Skeletal muscle satellite cell (primary cell): ENCODE data around the gene VEGFD.
"Not testable (repeated sequence)": the region's sequence is repeated elsewhere in the genome, so short reads cannot be mapped to it uniquely, and the experiment has no call there.

Source experiments
- H3K27me3 ChIP-seq: 2 replicates; pipeline ENCODE4 v1.7.0; 2013; ENCODE audit warnings: low read length; ENCODE audit not compliant: control insufficient read depth, insufficient read depth
- H3K36me3 ChIP-seq: 2 replicates; pipeline ENCODE4 v1.7.0; 2013; ENCODE audit warnings: mild to moderate bottlenecking, control low read depth, low read length; ENCODE audit not compliant: insufficient read depth
- H3K4me1 ChIP-seq: 2 replicates; pipeline ENCODE4 v1.7.0; 2013; ENCODE audit warnings: low read length; ENCODE audit not compliant: control insufficient read depth, insufficient read depth
- H3K4me2 ChIP-seq: 2 replicates; pipeline ENCODE4 v1.7.0; 2013; ENCODE audit warnings: mild to moderate bottlenecking, low read length
- H3K4me3 ChIP-seq: 2 replicates; pipeline ENCODE4 v1.7.0; 2013; ENCODE audit warnings: low read length
- H3K9ac ChIP-seq: 2 replicates; pipeline ENCODE4 v1.7.0; 2013; ENCODE audit warnings: mild to moderate bottlenecking, low read depth, low read length, moderate library complexity
- H3K9me3 ChIP-seq: replicated peaks from 2 replicates; pipeline ENCODE4 v1.7.0; 2013; ENCODE audit warnings: mild to moderate bottlenecking, control low read depth, low read length

VEGFD gene

DNA sequence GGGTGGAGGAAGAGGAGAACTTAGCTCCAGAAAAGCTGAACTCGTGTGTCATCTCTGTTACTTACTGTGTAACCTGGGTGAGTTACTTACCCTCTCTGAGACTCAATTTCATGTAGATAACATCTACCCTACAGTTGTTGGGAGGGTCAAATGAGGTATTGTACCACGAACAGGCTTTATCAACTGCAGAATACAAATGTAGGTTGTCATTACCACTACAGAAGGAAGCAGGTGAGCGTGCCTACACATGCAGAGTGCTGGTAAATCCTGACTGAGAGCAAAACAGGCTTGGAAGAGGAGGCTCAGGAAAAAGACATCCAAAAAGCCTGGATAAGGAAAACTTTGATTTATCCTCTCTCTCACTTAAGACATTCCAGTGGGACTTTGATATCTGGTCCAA, 56.1 kb downstream of the VEGFD start:
- no peak overlapping the region for H3K4me3 ChIP-seq

DNA sequence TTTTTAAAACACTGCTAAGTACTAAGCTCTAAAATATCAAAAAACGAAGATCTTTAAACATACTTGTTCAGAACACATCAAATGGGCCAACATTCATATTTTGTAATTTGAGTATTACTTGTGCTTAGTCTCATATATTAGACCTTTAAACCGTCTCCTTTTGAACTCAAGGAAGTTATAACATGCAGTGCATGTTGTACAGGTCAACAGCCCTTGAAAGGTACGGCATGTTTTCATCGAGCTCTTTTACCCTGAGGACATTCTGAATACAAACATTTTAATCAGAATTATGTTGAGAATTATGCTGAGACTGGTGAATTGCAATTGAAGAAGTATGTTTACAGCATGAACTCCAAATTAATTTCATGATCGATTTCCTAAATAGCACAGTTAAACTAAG, 61.7 kb downstream of the VEGFD start:
- no peak overlapping the region for H3K4me2 ChIP-seq
- no peak overlapping the region for H3K4me3 ChIP-seq
- H3K36me3 ChIP-seq: peaks cover 5% of the 10 kb centered on the region
- H3K9ac ChIP-seq: no peak overlapping the region
- no peaks in the 10 kb centered on the region for H3K4me1 ChIP-seq
- no peaks in the 10 kb centered on the region for H3K27me3 ChIP-seq
- H3K9me3 ChIP-seq: no peaks in the 10 kb centered on the region

More for the DNA sequence above, 56.1 kb downstream of the VEGFD start:
- Histone ChIP-seq H3K9me3 (no peaks in the 10 kb centered on the region), H3K27me3 (no peaks in the 10 kb centered on the region), H3K9ac (no peak overlapping the region), H3K36me3 (peaks cover 10% of the 10 kb centered on the region), H3K4me1 (no peaks in the 10 kb centered on the region), H3K4me2 (no peak overlapping the region)

DNA sequence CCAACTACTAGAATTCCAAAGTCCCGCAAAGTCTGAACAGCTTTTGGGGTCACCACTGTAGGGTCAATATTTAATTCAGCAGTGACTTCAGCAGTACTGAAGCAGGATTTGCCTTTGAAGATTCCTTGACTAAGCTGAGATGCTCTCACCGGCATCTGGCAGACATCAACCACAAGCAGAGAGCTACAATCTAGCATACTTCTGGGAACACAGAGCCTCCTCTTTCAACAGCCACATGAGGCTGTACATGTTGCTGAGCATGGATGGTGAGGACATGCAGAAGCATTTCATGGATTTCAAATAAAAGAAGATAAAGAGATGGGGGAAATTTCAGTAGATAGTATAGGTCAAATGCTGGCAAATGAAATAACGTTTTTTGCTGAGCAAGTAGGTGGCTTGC, 62.1 kb downstream of the VEGFD start:
- H3K4me1 ChIP-seq: no peaks in the 10 kb centered on the region
- H3K27me3 ChIP-seq: no peaks in the 10 kb centered on the region
- no peak overlapping the region for H3K9ac ChIP-seq

GRCh38 chrX:15321447-15321846, 62.8 kb downstream of the VEGFD start:
- peaks cover 5% of the 10 kb centered on the region for H3K36me3 ChIP-seq
- H3K4me3 ChIP-seq: no peak overlapping the region
- no peaks in the 10 kb centered on the region for H3K9me3 ChIP-seq
- H3K4me2 ChIP-seq: no peak overlapping the region
- H3K4me1 ChIP-seq: no peaks in the 10 kb centered on the region
- H3K27me3 ChIP-seq: no peaks in the 10 kb centered on the region
- H3K9ac ChIP-seq: no peak overlapping the region

More for the DNA sequence above, 62.1 kb downstream of the VEGFD start:
- no peak overlapping the region for H3K4me3 ChIP-seq
- peaks cover 5% of the 10 kb centered on the region for H3K36me3 ChIP-seq
- H3K9me3 ChIP-seq: no peaks in the 10 kb centered on the region
- H3K4me2 ChIP-seq: no peak overlapping the region

- no peak overlapping the region for H3K4me3 ChIP-seq
- no peaks in the 10 kb centered on the region for H3K9me3 ChIP-seq
Measured at GRCh38 chrX:15320297-15320696, 63.9 kb downstream of the VEGFD start.

GRCh38 chrX:15319075-15319474, 65.1 kb downstream of the VEGFD start:
- Histone ChIP-seq H3K27me3 (no peaks in the 10 kb centered on the region), H3K9ac (no peak overlapping the region)

More at GRCh38 chrX:15320297-15320696, 63.9 kb downstream of the VEGFD start:
- Histone ChIP-seq H3K9ac (no peak overlapping the region), H3K36me3 (peaks cover 5% of the 10 kb centered on the region), H3K4me2 (no peak overlapping the region), H3K27me3 (no peaks in the 10 kb centered on the region), H3K4me1 (no peaks in the 10 kb centered on the region)

GRCh38 chrX:15315509-15315908, 68.7 kb downstream of the VEGFD start, which contains the start of gene ASB11:
TSS of gene ASB11 (minus strand) at chrX:15315640. CDS start at chrX:15315605, 35 bp downstream.
- Histone ChIP-seq H3K9ac (no peak within 1 kb of the TSS), H3K4me1 (no peaks in the 10 kb centered on the region), H3K27me3 (peaks cover 3% of the 10 kb centered on the region), H3K9me3 (no peaks in the 10 kb centered on the region), H3K36me3 (no peaks in the 10 kb centered on the region), H3K4me3 (no peak within 1 kb of the TSS), H3K4me2 (no peak within 1 kb of the TSS)

More at GRCh38 chrX:15319075-15319474, 65.1 kb downstream of the VEGFD start:
- peaks cover 5% of the 10 kb centered on the region for H3K36me3 ChIP-seq
- H3K4me1 ChIP-seq: no peaks in the 10 kb centered on the region
- H3K9me3 ChIP-seq: no peaks in the 10 kb centered on the region
- H3K4me3 ChIP-seq: no peak overlapping the region
- no peak overlapping the region for H3K4me2 ChIP-seq

- H3K9me3 ChIP-seq: no peaks in the 10 kb centered on the region
- no peak overlapping the region for H3K4me3 ChIP-seq
- no peaks in the 10 kb centered on the region for H3K36me3 ChIP-seq
- no peaks in the 10 kb centered on the region for H3K4me1 ChIP-seq
- no peak overlapping the region for H3K9ac ChIP-seq
- no peak overlapping the region for H3K4me2 ChIP-seq
- H3K27me3 ChIP-seq: peaks cover 3% of the 10 kb centered on the region
Measured at GRCh38 chrX:15314472-15314871, 69.7 kb downstream of the VEGFD start.

DNA sequence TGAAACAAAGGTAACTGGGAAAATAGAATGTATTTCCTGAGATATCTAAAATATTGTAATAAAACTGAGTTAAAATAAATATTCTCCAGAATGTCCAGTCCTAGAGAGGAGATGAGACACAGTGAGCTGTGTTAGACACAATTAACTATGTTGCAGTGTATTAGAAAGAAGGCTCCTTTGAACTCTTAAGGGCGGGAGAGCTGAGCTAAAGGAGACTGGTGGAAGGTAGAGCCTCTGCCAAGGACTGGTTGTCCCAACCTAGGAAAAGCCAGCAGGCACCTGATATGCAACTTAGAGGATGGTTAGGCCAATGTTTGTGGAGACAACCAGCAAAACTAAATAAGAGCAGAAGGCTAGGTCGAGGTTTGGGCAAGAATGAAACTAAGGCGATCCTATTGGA, 73.1 kb downstream of the VEGFD start:
- H3K27me3 ChIP-seq: peaks cover 3% of the 10 kb centered on the region
- H3K4me1 ChIP-seq: no peaks in the 10 kb centered on the region
- no peaks in the 10 kb centered on the region for H3K36me3 ChIP-seq
- no peak overlapping the region for H3K4me3 ChIP-seq
- no peak overlapping the region for H3K4me2 ChIP-seq
- H3K9me3 ChIP-seq: no peaks in the 10 kb centered on the region
- no peak overlapping the region for H3K9ac ChIP-seq

DNA sequence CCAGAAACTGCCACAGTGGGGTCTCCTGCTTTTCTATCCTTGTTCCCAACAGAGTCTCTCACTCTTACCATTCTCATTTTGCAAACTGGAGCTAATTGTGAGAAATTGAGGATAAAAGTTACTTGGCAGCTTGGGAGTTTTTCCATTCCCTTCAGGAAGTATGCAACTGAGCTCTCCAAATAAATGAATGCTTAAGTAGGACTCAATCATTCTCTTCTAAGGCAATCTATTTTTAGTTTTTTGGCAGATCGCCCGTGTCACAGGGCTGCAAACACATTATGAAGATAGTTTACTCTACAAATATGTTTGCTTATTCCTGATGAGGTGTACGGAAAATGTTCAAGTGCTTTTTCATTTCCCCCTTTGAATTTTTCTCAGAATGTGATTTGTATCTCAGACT, 74.1 kb downstream of the VEGFD start:
- Histone ChIP-seq H3K36me3 (no peaks in the 10 kb centered on the region), H3K4me3 (no peak overlapping the region), H3K9me3 (no peaks in the 10 kb centered on the region), H3K27me3 (peaks cover 3% of the 10 kb centered on the region), H3K9ac (no peak overlapping the region), H3K4me1 (no peaks in the 10 kb centered on the region), H3K4me2 (no peak overlapping the region)

- not testable (repeated sequence) for H3K4me3 ChIP-seq, H3K4me2 ChIP-seq, H3K9ac ChIP-seq, H3K27me3 ChIP-seq, H3K36me3 ChIP-seq, H3K4me1 ChIP-seq, H3K9me3 ChIP-seq
Measured at GRCh38 chrX:15305899-15306298, 78.3 kb downstream of the VEGFD start.

GRCh38 chrX:15301924-15302323, 82.3 kb downstream of the VEGFD start:
- no peak overlapping the region for H3K9ac ChIP-seq
- no peaks in the 10 kb centered on the region for H3K9me3 ChIP-seq
- no peak overlapping the region for H3K4me3 ChIP-seq
- H3K4me2 ChIP-seq: no peak overlapping the region
- H3K27me3 ChIP-seq: peaks cover 8% of the 10 kb centered on the region
- no peaks in the 10 kb centered on the region for H3K36me3 ChIP-seq
- H3K4me1 ChIP-seq: no peaks in the 10 kb centered on the region
